ENCODE measurements around the gene NLRP8.

NLRP8 gene

DNA sequence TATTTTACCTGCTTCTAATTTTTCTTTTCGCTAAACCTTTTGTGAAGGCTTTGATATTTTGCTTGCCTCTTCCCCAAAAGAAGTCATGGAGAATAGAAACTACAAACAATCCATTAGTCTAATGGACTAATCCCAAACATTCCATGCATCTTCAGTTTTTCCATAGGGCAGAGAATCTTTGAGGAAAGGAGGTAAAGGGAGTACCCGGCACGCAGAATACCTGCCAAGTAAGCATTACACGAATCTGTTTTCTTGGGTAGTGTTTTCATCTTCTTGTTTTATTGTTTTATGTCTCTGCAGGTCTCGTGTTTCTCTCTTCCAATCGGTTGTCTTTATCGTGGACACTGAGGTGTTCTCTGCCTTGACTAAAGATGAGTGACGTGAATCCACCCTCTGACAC, at the start of gene NLRP8:
NLRP8 (plus strand) TSS at position 301 of the 400 bp plus-strand sequence.
- H3K4me3 ChIP-seq (replicated peaks in 1 of 2; ENCODE audit: low read depth in 2 of 2, low read length in 2 of 2): no peak within 1 kb of the TSS
- no peak for TF ChIP-seq CTCF (IDR thresholded peaks at IDR 0.05; ENCODE audit: low read depth, low read length)
- no peak for DNase-seq (ENCODE audit: low read depth in 2 of 2)

DNA sequence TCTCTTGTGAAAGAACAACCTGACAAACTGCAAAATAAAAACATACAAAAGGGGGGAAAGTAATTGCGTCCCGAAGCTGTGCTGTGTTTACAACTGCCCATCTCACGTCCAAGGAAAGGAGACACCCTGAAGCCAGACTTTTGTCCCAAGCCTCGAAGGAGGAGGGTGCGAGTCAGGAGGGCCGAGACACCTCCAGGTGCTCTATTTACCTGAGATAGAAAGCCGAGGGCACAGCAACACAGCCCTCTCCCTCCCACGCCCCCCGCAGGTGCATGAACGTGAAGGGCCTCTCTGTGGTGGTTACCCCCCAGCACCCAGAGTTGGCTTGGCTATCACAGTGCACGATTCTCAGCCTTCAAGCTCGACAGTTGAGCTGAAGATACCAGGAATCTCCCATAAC, 48.7 kb upstream of the NLRP8 start:
- no peak overlapping the region for H3K4me3 ChIP-seq (replicated peaks in 1 of 2; ENCODE audit: low read depth in 2 of 2, low read length in 2 of 2)
- no peak for DNase-seq (ENCODE audit: low read depth in 2 of 2)
- no peak for TF ChIP-seq CTCF (IDR thresholded peaks at IDR 0.05; ENCODE audit: low read depth, low read length)

DNA sequence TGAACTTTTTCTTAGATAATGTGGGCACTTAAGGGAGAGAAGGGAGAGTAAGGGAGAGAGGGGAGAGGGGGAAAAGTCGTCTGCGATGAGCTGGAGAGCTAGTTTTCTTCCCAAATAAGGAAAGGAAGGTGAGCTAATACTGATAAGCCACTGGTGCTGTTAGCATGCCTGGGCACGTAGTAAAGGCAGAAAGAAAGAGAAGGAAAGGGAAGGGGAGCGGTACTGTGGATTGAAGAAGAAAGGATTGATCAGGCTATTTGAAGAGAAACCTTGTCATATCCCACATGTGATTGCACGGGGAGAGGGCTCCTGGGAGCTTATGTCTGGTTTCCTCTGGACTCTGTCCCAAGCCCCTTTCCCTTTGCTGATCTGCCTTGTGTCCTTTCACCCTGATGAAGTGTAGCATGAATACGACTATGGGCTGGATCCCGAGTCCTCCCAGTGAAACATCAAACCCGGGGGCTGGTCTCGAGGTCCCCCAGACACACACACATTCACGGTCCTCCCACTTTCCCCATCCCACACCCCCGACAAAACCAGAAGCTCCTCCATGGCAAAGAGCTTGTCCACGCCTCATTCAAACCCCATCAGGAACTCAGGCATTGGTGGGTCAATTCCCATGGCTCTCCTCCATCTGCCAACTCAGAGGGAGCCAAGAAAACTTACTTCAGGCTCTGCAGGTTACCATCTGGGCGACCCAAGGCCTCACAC, 46.1 kb upstream of the NLRP8 start:
- DNase-seq (ENCODE audit: low read depth in 2 of 2): no peak
- H3K4me3 ChIP-seq (replicated peaks in 1 of 2; ENCODE audit: low read depth in 2 of 2, low read length in 2 of 2): no peak overlapping the region
- TF ChIP-seq CTCF (IDR thresholded peaks at IDR 0.05; ENCODE audit: low read depth, low read length): no peak

DNA sequence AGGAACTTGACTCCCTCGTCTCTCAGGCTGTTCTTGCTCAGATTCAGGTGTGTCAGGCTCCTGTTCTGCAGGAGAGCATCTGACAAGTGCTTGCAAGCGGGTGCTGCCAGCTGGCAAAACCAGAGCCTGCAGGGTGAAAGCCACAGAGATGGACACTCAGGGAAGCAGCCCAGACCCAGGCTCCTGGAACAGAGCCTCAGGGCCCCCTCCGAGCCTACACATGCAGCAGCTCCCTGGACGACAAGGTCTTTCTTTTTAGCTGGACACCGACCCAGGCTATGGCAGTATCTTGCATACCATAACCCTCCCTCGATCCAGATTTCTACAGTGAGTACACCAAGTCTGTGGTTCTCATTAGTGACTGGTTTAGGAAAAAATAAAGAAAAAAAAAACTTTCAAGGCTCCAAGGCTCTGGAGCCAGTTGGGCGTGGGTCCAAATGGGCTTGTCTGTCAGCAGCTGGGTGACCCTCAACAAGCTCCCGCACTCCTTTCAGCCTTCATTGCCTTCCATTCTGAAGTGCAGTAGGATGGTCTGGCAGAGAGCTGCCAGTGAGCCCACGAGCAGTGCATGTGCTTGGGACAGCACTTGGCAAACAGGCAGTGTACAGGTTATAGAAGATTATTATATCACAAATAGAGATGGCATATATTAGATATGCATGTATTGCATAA, 45.4 kb upstream of the NLRP8 start:
- no peak overlapping the region for H3K4me3 ChIP-seq (replicated peaks in 1 of 2; ENCODE audit: low read depth in 2 of 2, low read length in 2 of 2)
- no peak for TF ChIP-seq CTCF (IDR thresholded peaks at IDR 0.05; ENCODE audit: low read depth, low read length)
- DNase-seq (ENCODE audit: low read depth in 2 of 2): no peak

DNA sequence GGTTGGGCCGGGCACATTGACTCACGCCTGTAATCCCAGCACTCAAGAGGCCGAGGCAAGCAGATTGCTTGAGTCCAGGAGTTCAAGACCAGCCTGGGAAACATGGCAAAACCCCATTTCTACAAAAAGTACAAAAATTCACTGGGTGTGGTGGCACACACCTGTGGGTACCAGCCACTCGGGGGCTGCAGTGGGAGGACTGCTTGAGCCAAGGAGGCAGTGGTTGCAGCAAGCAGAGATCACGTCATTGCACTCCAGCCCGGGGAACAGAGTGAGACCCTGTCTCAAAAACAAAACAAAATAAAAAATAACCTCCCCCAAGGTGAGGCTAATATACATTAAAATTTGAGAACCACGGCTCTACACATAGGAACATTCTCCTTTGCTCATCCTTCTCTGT, 40.3 kb upstream of the NLRP8 start:
- TF ChIP-seq CTCF (IDR thresholded peaks at IDR 0.05; ENCODE audit: low read depth, low read length): no peak
- no peak for DNase-seq (ENCODE audit: low read depth in 2 of 2)
- no peak overlapping the region for H3K4me3 ChIP-seq (replicated peaks in 1 of 2; ENCODE audit: low read depth in 2 of 2, low read length in 2 of 2)

DNA sequence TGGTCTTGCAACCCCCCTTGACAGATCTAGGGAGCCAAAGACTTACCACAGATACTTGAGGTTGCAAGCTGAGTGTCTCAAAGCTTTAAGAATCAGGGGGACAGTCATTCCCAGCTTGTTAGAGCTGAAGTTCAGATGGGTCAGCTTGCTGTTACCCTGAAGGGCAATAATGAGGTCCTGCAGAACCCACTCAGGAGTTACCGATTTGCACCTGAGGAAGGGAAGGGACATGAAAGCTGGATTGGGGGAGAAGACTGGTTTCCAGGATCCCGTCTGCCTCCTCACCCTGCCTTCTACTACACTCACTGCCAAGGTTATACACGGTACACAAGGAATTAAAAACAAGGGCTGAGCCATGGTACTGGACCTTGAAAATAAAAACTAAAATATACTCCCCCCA, 39.9 kb upstream of the NLRP8 start:
- TF ChIP-seq CTCF (IDR thresholded peaks at IDR 0.05; ENCODE audit: low read depth, low read length): no peak
- DNase-seq (ENCODE audit: low read depth in 2 of 2): no peak
- no peak overlapping the region for H3K4me3 ChIP-seq (replicated peaks in 1 of 2; ENCODE audit: low read depth in 2 of 2, low read length in 2 of 2)
